ENCODE data around the gene ZMAT1. TPM values are rescaled to one million over a fixed set of nuclear protein-coding genes. Genes with fewer than 3 reads are reported as not detected.

The ZMAT1 gene
- total and polyA plus RNA-seq, 2 donors (not counting 1 experiment from before 2014, with no cell fraction given), result 20.6 to 38.4 TPM

GRCh38 chrX:101932249-101932570 lies 383 bp upstream of the ZMAT1 start:
- ATAC-seq (ENCODE audit: low read depth) (no peak), DNase-seq (no peak)
- H3K4me3 Mint-ChIP-seq, result peak overlapping the region; percentile 83
- no peaks in the 10 kb centered on the region for H3K36me3 ChIP-seq (replicated peaks in 1 of 2; ENCODE audit: control extremely low read depth in 1 of 2, control insufficient read depth in 1 of 2, extremely low read depth in 1 of 2, insufficient read depth in 2 of 2, low read length in 1 of 2)
- H3K27ac Mint-ChIP-seq, result peak overlapping the region; percentile 95
- H3K27me3 Mint-ChIP-seq, result no peaks in the 10 kb centered on the region
- H3K27ac ChIP-seq (ENCODE audit: low read length in 2 of 2), result peak overlapping the region; percentile 94 to 97
- no peaks in the 10 kb centered on the region for H3K9me3 Mint-ChIP-seq (ENCODE audit: insufficient read depth)
- H3K9me3 ChIP-seq (ENCODE audit: control extremely low read depth in 1 of 3, control insufficient read depth in 2 of 3, insufficient read depth in 1 of 3, low read length in 2 of 3), result peaks cover 0 to 9% (median 0%) of the 10 kb centered on the region in 3 donors
- H3K9ac ChIP-seq (ENCODE audit: low read length), result no peak overlapping the region
- peaks cover 3% of the 10 kb centered on the region for H3K79me2 ChIP-seq (ENCODE audit: control insufficient read depth, insufficient read depth, low read length)
- peaks cover 17% of the 10 kb centered on the region for H3K4me1 Mint-ChIP-seq
- POLR2A ChIA-PET, result interaction anchor here (0.7 to 1.7 kb wide), 4 partner anchors 50 to 668 kb away, joined by 4 to 15 read pairs (median 8); partner anchors contain the start of genes ARMCX5 and RPL36A
- intact Hi-C loops (cut with micrococcal nuclease), result loop anchor here (2.0 to 10.0 kb wide), 2 partner anchors 523 to 723 kb away; partner anchors contain the start of genes GPRASP1 and HNRNPH2
- no peak overlapping the region for H3K4me2 ChIP-seq (replicated peaks; ENCODE audit: low read depth, low read length, poor library complexity, severe bottlenecking)
- no CpG with 5 or more reads among the region's 8 CpGs for WGBS (ENCODE audit: insufficient coverage)
- TF ChIP-seq CTCF (IDR thresholded peaks at IDR 0.05) (no peak), EZH2 (IDR thresholded peaks at IDR 0.05; ENCODE audit: borderline replicate concordance, insufficient read depth, low read depth, low read length, poor library complexity, severe bottlenecking) (no peak)
- no peaks in the 10 kb centered on the region for H4K20me1 ChIP-seq (ENCODE audit: control insufficient read depth, insufficient read depth, low read length, poor library complexity, severe bottlenecking)
- CTCF ChIA-PET, result interaction anchor here (0.9 kb wide), 1 partner anchor 517 kb away, joined by 4 read pairs; no protein-coding TSS in a partner anchor
- peak overlapping the region; percentile 27 for H2AFZ ChIP-seq (ENCODE audit: insufficient read depth, low read depth, low read length, poor library complexity, severe bottlenecking)
- H3K27me3 ChIP-seq (replicated peaks in 1 of 4; ENCODE audit: control extremely low read depth in 1 of 4, control insufficient read depth in 3 of 4, insufficient read depth in 4 of 4, low read length in 3 of 4), result peaks cover 0 to 2% (median 0%) of the 10 kb centered on the region in 4 experiments
- H3K4me3 ChIP-seq (ENCODE audit: control extremely low read depth in 1 of 5, extremely low read depth in 1 of 5, insufficient read depth in 1 of 5, low read depth in 2 of 5, low read length in 4 of 5), result peak overlapping the region in 3 of 5 experiments; percentile 50 to 68 (median 61)
- peaks cover 6 to 12% of the 10 kb centered on the region in 2 donors for H3K4me1 ChIP-seq (ENCODE audit: control insufficient read depth in 2 of 2, insufficient read depth in 2 of 2, low read length in 2 of 2)

- Histone ChIP-seq H2AFZ (ENCODE audit: insufficient read depth, low read depth, low read length, poor library complexity, severe bottlenecking) (peak overlapping the region; percentile 47), H3K4me3 (ENCODE audit: control extremely low read depth in 1 of 5, extremely low read depth in 1 of 5, insufficient read depth in 1 of 5, low read depth in 2 of 5, low read length in 4 of 5) (peak overlapping the region; percentile 41 to 68 (median 61)), H4K20me1 (ENCODE audit: control insufficient read depth, insufficient read depth, low read length, poor library complexity, severe bottlenecking) (no peaks in the 10 kb centered on the region), H3K9me3 (ENCODE audit: control extremely low read depth in 1 of 3, control insufficient read depth in 2 of 3, insufficient read depth in 1 of 3, low read length in 2 of 3) (peaks cover 0 to 9% (median 0%) of the 10 kb centered on the region in 3 donors), H3K4me2 (replicated peaks; ENCODE audit: low read depth, low read length, poor library complexity, severe bottlenecking) (peak overlapping the region; percentile 76), H3K27me3 (replicated peaks in 1 of 4; ENCODE audit: control extremely low read depth in 1 of 4, control insufficient read depth in 3 of 4, insufficient read depth in 4 of 4, low read length in 3 of 4) (peaks cover 0 to 2% (median 0%) of the 10 kb centered on the region in 4 experiments), H3K36me3 (replicated peaks in 1 of 2; ENCODE audit: control extremely low read depth in 1 of 2, control insufficient read depth in 1 of 2, extremely low read depth in 1 of 2, insufficient read depth in 2 of 2, low read length in 1 of 2) (no peaks in the 10 kb centered on the region), H3K27ac (ENCODE audit: low read length in 2 of 2) (peak overlapping the region; percentile 94 to 97), H3K79me2 (ENCODE audit: control insufficient read depth, insufficient read depth, low read length) (peaks cover 3% of the 10 kb centered on the region), H3K4me1 (ENCODE audit: control insufficient read depth in 2 of 2, insufficient read depth in 2 of 2, low read length in 2 of 2) (peaks cover 6 to 12% of the 10 kb centered on the region in 2 donors), H3K9ac (ENCODE audit: low read length) (peak overlapping the region; percentile 92)
- peak overlapping the region; percentile 83 for H3K4me3 Mint-ChIP-seq
- 13% methylated on average over 2 of the region's 6 CpGs for WGBS (ENCODE audit: insufficient coverage)
- no peak for TF ChIP-seq EZH2 (IDR thresholded peaks at IDR 0.05; ENCODE audit: borderline replicate concordance, insufficient read depth, low read depth, low read length, poor library complexity, severe bottlenecking)
- no peak for TF ChIP-seq CTCF (IDR thresholded peaks at IDR 0.05)
- DNase-seq (no peak), ATAC-seq (ENCODE audit: low read depth) (peak; percentile 6)
- no peaks in the 10 kb centered on the region for H3K9me3 Mint-ChIP-seq (ENCODE audit: insufficient read depth)
- H3K4me1 Mint-ChIP-seq, result peaks cover 18% of the 10 kb centered on the region
- intact Hi-C loops (cut with micrococcal nuclease), result loop anchor here (10.0 kb wide), 1 partner anchor 724 kb away; the partner anchor contains the start of gene GPRASP1
- H3K27ac Mint-ChIP-seq, result peak overlapping the region; percentile 94
- no peaks in the 10 kb centered on the region for H3K27me3 Mint-ChIP-seq
- ChIA-PET POLR2A (interaction anchor here (0.6 to 1.7 kb wide), 3 partner anchors 271 to 630 kb away, joined by 3 to 15 read pairs (median 3); partner anchors contain the start of gene ARMCX2), CTCF (interaction anchor here (0.6 to 1.0 kb wide), 2 partner anchors 17 to 518 kb away, joined by 3 read pairs; no protein-coding TSS in a partner anchor)
These were observed 715 bp downstream of the ZMAT1 start for GRCh38 chrX:101931136-101931487.
